Stimulated activated CD8-positive, alpha-beta memory T cell treated with anti-CD3 and anti-CD28 coated beads, Interleukin-2, amount 100 ng/mL, for 48 hours (primary cell): ENCODE measurements around the gene KCNQ1OT1.

ENCODE experiments used
- DNase-seq, 2 donors: peaks; one replicate each; pipeline ENCODE4 v3.0.0-alpha.2; 2020; ENCODE audit warnings: low read depth in 2 of 2

Gene KCNQ1OT1

DNA sequence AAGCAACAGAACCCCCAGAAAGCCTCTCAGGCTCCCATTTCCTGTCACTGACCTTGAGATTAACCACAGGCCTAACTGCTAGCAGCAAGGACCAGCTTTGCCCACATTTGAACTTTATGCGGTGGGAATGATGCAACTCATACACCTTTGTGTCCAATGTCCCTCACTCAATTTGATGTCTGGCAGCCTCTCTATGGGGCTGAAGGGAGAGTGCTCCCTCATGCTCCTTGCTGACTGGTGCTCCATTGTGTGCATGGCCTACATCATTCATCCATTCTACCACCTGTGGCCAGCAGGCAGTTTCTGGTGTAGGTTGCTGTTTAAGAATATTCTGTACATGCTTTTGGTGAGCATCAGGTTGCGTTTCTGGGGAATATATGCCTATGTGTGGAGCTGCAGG lies 31.9 kb downstream of the KCNQ1OT1 start:
- DNase-seq: no peak

DNA sequence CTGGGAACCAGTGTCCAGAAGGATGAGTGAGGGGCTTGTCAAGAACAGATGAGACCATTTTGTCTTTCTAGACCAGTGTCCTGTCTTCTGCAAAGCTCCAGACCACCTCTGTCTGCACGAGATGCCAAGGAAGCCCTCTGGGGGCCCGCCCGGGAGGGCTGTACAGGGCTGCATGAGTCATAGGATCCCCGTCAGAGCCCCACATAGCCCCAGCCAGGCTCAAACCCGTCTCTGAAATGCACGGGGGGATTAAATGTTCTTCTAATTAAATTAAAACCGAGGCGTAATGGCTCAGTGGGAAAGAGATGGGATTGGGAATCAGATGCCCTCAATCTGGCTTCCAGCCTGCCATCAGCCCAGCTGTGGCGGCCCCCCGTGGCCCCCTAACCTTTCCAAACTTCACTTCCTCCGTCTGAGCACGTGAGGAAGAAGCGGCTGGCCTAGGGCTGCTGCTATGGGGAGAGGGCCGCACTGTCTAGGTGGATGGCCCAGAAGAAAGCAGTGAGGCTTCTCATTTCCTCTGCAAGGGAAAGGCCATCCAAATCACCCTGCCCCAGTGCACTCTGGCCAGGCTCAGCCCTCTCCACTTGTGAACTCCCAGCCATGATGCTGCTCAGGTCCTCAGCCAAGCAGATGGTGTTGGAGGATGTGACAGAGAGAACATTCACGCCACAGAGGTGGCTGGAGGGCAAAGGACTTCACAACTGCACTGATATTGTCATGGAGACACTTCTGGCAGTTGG lies 32.8 kb downstream of the KCNQ1OT1 start:
- no peak for DNase-seq

DNA sequence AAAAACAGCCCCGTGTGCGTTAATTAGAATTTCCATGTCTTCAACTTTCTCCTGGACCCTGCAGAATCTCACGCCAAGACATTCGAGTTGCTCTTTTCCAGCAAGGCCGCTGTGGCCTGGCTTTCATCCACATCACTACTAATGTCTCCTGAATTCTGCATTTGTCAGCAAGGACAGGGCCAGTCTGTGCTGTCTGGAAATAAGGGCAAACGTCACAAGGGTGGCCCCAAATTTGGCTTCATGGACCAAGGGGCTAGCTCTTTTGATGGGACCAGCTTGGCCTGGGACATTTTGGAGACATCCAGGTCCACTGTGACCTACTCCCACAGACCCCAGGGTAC lies 33.4 kb downstream of the KCNQ1OT1 start:
- no peak for DNase-seq

DNA sequence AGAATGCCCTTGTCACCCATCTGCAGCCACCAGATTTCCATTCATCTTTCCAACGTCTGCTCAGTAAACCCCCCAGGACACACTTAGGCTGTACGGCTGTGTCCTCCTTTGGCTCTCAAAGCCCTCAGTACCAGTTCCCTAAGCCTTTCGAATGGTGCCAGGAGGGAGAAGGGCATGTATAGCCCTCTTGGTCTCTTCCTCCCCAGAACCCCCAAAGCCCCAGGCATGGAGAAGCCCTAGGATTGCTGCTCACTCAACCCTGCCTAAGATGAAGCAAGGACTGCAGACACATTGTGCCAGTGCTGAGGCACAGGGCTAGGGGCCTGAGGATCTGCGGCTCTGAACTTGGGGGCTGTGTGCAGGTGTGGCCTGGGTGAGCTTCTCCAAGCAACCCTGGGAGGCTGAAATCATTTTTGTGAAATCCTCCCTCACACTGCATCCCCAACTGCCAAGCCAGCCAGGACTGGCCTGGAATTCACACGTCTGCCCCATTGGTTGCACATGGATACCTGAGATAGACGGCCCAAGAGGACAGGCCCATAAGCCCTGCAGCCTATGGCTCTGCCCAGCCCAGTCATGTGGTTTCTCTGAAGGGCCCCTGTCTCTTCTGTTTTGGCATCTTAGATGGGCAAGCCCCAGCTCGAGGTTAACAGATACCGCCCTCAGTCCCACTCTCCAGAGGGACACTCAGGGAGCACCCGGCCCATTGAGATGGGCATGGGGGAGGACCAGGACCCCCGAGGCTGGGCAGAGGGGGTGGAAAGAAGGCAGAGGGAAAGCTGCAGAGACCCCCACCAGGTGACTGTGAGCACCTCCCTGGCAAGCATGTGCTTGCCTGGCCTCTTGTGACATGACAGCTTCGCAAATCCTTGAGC lies 34.0 kb downstream of the KCNQ1OT1 start:
- DNase-seq: no peak

DNA sequence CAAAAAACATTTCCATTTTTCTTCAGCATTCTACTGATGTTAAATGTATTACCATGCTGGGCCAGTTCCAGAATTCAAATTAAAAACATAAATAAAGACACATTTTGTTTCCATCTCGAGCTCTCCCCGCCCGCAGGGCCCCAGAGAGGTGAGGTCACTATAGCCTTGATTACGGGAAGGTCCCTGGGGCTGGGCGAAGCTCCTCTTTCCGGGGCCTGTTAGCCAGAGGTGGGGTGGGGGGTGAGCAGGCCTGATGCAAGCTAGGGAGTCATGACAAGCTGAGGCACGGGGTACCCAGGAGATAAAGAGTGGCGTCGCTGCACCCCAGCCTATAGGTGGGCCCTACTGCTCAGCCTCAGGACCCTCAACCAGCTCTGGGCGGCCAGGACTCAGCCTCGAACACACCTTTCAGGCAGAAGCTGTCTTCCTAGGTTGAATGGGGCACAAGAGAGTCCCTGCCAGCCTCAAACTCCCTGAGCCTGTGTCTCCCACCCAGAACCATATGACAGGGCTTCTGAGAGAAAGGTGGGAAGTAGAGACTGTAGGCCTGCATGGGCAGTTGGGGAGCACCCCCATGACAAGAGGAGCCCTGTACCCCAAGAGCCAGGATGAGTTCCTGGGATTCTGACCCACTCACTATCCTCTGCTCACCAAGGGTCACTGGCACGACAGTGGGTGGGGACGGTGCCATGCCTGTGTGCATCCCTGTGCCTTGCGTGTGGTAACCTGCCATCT lies 34.8 kb downstream of the KCNQ1OT1 start:
- no peak for DNase-seq

DNA sequence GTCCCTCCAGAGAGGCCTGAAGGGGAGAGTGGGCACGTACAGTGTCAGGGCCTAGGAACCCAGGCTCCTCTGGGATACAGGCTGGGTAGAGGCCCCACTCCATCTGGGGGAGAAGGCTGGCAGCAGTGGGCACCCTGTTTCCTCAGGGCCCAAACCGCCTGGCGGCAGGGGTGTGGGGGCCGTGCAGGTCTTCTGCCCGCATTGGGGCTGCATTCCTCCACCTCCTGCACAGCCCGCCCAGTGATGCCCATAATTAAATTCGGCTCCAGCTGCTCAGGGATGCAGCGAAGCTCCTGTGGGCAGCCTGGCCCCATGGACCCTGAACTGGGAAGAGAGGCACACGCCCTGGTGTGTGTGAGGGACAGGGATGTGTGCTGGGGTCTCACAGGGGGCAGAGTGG lies 35.4 kb downstream of the KCNQ1OT1 start:
- no peak for DNase-seq

DNA sequence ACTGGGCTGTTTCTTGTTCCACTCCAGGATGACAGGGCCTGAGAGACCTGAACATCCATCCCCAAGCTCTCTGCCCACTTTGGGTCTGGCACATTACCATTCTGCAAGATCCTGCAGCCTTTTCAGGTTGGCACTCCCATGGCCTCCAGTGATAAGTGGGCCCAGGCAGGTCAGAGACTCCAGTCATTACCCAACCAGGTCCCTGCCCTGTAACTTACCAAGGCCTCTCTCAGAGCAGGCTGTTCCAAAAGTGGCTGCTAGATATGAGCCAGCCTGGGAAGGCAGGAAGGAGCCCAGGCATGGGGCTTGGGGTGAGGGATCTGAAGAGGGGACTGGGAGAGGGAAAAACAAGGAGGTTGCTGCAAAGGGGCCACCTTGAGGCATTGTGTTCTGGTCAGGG lies 35.9 kb downstream of the KCNQ1OT1 start:
- DNase-seq: no peak

DNA sequence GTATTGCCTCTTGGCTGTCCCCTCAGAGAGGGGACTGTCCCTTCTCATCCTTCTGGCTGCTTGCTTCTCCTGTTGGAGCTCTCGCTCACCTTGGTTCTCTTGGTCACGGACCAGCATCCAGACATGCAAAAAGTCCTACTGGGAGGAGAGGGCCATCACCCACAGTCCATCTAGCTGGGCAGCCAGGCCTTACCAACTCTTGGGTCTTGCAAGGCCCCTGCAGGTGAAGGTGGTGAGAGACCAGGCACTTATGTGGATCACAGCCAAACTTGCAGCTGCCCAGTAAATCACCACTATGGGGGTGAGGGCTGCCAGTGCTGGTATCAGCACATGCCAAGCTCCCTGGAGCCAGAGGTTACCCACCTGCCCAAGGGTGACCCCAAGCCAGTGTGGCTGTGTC lies 36.3 kb downstream of the KCNQ1OT1 start:
- DNase-seq: no peak

DNA sequence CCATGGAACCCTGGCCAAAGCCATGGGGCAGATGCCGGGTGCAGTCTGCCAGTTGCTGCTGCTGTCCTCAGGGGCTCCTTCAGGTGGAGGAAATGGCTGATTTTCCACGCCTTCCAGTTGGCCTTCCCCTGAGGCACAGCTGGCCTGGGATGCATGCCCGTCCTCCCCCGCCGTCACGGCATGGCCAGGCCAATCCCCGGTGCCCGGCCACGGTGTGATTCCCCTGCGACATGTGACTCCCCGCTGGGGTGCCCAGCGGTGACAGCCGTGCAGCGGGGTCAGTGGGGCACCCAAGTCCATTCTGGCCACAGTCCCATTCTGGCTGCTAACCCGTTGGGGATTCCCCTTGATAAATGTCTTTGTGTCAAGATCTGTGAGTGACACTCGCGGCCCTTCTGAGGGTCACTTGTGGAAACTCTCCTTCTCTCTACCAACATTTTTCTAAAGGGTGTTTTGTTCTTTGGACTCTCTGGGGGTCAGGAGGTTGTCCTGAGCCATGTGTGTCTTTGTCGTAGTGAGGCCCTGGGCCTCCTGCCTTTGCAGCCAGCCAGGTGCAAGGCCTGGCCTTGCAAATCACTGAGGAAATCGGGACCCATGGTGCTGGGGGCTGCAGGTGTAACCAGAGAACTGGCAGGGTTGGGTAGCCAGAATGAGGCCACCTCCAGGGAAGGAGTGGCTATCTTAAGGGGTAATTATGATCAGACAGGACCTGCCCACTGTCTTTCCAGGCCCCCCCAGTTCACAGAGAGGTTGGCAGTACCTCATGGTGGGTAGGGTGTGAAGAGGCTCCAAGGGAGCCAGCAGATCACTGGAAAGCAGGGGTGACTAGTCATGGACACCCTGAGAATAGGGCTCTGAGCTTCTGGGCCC lies 37.1 kb downstream of the KCNQ1OT1 start:
- DNase-seq: no peak

DNA sequence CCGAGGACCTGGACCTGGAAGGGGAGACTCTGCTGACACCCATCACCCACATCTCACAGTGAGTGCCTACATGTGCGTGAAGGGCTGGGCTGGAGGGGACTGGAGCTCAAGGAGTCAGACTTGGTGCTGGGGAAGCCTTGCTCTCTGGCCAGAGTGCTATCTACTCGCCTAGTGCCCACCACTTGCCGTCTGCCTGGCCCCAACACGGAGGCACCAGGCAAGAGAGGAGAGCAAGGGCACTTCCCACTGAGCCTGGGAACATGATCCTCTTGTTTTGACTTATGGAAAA lies 37.8 kb downstream of the KCNQ1OT1 start:
- no peak for DNase-seq

DNA sequence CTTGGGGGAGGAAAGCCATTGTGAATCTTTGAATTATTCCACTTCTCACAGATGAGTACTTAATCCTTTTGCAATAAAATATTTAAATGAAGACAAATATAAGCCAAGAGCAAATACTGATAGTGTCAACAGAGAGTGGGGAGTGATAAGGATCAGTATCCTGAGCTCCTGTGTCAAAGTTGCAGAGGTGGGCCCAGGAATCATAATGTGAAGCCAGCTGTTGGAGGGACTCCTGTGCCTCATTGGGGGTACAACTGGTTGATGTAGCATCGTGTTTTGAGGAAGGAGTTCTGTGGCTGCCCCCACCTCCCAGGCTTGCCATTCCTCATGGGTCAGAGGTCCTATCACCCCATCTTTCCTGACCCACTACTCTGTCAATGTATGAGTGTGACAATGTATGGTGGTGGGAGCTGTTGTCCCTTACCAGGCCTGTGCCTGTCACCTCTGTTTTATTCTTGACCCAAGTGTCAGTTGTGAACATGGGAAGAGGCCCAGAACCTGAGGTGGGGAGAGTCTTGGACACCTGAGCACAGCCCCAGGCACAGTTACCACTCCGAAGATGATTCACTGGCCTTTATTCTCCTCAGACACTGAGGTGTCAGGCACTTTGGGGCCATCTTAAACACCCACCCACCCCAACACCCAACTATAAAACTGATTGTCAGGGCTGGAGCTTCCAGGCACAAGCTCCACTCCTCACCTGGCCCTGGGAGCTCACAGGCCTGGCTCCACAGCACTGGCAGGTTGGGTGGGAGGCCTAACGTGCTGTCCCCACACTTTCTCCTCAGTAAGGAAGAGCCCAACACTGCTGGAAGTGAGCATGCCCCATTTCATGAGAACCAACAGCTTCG lies 38.4 kb downstream of the KCNQ1OT1 start:
- DNase-seq: no peak

DNA sequence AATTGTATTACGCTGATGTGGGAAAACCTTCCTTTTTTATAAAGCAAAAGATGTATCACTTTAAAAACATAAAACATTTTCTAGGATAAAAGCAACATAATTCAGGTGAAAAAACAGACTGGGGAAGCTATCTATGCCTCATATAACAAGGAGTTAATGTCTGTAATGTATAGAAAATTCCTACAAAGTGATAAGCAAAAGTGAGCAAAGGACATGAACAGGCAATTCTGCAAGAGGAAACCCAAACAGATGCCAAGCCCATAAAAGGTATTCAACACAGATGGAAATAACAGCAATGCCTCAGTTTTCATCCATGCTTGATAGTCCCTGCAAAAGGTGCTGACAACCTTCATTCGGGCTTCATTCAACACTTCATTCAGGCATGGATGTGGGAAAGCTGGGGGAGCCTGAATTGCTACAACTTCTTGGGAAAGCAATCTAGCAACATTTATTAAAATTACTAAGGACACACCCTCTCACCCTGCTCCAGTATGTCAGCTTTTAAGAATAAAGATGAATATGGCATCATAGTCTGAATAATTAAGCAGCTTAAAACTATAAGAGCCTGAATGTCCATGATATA lies 39.3 kb downstream of the KCNQ1OT1 start:
- DNase-seq: no peak

DNA sequence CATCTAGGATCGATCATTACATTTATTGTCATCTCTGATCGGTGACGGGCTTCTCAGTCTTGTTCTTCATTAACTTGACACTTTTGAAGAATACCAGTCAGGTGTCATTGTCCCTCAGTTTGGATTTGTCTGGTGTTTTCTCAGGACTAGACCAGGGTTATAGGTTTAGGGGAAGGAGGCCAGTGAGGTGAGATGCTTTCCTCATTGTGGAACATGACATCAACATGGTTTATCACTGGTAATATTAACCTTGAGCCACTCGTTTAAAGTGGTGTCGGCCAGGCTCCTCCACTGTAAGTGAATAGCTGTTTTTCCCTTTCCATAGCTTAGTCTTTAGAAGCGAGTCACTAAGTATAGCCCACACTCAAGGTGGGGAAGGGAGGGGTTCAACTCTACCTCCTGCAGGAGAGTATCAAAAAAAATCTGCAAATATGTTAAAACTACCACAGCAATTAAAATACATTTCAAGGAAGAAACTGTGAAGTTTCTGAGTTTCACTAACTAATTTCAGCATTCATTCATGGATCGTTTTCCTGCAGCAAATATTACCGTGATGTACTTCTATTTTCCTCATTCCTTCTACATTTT lies 42.0 kb downstream of the KCNQ1OT1 start:
- DNase-seq: no peak

DNA sequence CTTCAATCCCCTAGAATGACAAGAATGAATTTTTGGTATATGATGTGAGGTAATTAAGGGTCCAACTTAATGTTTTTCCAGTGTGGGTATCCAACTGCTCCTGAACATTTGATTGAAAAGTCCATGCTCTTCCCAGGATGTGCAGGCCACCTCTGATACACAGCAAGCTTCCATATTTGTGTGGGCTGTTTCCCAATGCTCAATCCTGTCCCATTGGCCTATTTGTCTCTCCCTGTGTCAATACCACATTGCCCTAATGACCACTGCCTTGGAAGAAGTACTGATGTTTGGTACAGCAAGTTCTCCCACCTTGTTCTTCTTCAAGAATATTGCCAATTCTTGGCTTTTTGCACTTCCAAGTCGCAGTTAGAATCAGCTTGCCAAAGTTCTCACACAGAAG lies 42.9 kb downstream of the KCNQ1OT1 start:
- DNase-seq: no peak

DNA sequence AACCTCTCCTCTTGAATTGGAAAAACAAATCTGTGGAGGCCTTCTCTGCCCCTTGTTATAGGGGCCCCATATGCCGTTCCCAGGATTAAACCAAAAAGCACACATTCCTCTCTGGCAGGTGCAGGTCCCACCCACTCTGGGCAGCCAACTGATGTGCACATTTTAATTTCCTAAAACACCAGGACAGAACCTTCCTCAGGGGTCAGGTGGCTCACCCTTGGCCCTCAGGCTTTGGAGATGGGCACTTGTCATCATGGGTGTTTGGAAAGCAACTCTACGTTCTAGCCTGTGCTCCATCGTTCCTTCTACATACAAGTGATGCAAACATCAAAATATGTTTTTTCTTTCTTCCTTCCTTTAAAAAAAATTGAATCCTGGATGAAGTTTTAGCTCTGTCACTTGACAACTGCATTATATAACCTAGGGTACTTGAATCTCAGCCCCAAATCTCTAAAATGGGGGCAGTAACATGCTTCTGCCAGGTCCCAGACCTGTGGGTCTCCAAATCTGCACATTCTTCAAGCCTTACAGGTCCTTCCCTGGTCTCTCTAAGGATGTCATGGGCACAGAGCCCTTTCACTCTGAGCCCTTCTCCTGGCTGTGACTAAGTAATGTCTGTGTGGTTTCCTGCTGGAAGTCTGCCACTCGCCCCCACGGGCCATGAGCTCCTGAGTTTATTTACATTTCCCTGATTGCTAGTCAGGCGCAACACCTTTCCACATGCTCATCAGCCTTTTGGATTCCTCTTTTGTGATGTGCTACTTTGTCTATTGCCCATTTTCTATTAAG lies 43.8 kb downstream of the KCNQ1OT1 start:
- DNase-seq: no peak

DNA sequence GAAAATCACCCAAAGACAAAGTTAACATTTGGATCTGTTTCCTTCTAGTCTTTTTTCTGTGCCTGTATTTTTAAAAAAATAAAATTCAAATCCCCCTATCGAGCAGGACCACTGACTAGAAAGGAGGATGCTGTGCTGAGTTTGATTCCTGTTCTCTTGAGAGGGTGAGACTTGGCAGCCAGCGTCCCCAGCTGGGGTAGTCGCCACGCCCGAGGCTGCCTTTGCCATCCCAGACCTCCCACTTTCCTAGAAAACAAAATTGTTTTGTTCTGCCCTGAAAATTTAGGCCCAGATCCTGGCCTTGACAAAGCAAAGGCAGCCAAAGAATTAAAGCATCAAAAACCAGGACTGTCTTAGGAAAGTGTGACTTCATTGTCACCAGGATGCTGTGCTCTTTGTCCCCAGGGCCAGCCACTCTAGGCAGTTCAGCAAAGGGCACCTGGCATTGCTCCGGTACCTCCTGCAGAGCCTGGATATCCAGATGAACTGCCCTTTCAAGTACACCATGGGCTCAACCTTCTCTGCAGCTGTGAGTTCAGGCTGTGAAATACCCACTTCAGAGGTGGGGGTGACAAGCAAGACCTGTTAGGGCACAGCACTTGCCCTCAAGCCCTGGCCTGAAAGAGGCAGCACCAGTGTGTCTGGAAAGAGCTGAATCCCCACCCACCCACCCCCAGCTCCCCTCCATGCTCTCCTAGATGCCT lies 44.6 kb downstream of the KCNQ1OT1 start:
- no peak for DNase-seq

DNA sequence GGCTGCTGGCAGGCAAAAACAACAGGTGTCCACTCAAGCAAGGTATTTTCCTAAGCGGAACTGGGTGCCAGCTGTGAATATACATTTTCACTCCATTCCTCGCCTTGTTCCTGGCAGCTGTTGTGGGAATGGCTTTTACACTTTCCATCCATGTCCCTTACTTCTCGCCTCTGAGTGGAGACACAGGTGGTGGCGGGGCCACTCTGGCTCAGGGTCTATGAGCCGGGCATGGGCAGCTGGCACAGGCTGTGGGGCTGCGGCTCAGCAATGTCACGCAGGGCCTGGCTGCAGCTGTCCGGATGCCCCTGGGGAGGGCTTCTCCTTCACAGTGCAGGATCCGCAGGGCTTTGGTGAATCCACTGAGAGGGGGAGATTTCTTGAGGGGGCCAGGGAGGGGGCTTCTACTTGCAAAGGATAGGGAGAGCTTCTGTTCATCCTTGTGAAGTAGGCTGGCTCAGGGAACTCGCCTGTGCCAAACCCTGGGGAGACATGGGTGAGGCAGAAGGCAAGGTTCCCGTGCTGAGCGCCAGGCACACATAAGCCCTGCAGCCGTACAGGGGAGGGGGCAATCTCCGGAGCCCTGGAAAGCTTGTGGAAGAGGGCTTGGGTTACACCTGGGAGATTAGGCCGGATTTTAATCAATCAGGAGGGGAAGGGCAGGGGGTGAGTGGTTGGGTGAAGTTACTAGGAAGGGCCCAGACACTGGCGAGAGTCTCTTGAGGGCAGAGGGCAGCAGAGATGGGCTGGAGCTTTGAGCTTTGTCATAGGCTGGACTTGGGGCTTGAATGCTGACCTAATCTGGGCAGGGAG lies 45.7 kb downstream of the KCNQ1OT1 start:
- DNase-seq: no peak

DNA sequence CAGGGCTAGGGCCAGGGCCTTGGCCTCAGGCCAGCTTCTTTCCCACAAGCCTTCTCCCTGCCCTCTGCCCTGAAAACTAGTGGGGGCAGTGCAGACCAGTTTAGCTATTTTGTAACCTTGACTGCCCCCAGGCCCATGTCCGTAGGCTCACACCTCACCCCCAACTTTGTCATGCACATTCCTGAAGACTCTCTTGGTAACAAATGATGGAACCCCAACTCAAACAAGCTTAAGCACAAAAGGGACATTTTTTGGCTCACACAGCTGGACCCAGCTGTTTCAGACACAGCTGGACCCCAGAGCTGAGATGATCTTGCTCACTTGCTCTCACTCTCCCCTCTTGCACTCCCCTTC lies 46.6 kb downstream of the KCNQ1OT1 start:
- DNase-seq: no peak
